ENCODE results near the gene COTL1.
"Not testable (repeated sequence)": the region's sequence is repeated elsewhere in the genome, so short reads cannot be mapped to it uniquely, and the experiment has no call there.

The COTL1 gene

DNA sequence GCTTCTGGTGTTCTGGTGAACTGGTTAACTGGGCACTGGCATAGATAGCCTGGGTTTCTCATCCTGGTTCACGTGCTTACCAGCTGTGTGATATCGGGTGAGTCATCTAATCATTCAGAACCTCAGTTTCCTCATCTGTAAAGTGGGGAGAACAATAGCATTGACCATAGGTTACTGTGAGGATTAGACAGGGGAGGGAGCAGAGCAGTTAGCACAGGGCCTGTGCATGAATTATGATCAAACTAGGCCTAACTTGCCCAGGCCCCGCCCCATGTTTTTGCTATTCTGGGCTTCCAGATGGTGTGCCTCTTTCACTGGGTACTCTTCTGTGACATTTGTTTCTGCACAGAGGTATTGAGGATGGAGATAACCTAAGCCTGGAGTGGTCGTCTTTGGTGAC, 25.8 kb upstream of the COTL1 start:
- no peak for DNase-seq (ENCODE audit: low read depth in 1 of 2, low spot score in 1 of 2)

DNA sequence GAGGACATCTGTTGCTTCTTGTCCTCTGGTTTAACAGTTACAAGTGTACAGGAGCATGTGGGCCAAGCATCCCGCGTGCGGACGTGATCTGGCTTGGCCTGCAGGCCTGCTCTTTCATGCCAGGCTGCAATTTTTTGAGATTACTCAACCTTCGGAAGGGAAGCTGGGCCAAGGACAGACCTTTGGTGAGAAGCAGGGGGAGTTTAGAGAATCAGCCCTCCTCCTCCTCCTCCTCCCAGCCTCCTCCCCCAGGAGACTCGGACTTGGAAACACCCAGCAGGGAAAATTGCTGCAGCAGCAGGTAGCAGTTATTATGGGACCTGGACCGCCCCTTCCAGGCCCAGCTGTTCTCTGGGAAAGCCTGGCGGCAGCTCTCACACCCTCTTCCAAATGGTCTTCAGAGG, 25.3 kb upstream of the COTL1 start:
- no peak for DNase-seq (ENCODE audit: low read depth in 1 of 2, low spot score in 1 of 2)

DNA sequence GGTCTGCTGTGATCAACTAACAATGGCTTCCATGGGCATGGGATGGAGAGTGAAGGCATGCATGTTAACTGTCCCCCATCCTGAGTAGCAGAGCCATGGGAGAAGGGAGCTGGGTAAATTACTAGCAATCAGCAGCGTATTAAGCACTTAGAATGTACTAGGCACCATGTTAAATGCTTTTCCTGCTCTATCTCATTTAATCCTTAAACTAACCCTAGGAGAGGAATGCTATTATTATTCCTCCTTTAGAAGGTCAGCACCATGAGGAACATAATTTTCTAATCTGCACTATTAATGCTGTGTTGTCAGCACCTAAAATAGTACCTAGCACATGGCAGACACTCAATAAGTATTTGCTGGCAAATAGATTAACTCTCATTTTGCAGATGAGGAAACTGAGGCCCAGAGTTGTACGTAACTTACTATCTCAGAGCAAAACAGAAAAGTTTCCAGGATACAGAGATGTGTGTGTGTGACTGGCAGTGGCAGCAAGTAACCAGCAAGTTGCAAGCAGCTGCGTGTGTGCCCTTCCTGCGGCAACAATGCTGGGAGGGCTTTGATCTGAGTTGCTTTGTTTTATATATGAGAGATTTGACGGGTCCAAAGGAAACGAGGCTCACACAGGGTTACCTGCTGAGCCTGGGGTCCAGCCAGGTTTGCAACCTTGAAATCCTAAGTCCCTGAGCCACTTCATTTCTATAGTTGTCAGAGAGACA, 23.9 kb upstream of the COTL1 start:
- no peak for DNase-seq (ENCODE audit: low read depth in 1 of 2, low spot score in 1 of 2)

DNA sequence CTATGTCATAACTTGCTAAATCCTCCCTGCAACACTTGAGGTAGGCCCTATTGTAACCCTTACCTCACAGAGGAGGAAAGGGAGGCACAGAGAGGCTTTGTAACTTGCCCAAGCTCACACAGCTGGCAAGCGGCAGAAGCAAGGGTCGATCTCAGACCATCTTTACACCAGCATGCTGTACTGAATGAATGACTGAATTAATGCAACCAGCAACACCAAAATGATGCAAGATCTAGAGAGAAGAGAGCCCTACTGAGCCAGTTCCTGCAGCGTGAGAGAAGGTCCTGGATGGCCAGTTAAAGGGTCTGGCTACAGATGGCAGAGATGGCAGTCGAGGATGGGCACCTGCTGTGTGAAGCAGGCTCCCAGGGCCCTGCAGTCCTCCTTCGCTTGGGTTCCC, 22.3 kb upstream of the COTL1 start:
- no peak for DNase-seq (ENCODE audit: low read depth in 1 of 2, low spot score in 1 of 2)

DNA sequence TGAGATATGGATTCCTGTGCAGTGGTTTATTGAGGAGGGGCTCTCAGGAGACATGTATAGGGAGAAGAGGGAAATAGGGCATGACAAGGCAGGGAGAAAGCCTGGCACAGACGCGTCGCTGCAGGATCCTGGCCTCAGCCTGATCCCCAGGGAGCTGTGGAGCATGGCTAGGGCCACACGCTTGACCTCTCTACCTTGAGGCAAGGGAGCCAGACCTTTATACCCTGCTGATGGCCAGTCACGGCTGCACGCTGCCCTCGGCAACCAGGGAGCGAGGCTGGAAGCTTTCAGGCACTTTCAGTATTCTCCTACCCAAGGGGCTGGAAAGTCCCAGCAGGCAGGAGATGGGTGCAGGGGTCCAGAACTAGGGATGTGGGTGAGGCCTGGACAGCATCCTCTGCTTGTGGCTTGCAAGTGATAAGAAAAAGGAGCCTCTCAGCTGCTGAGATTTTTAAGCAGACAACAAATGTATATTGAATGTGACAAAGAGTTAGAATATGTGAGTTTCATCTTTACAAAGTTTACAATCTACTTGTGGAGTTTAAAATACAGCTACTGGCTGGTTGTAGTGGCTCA, 20.4 kb upstream of the COTL1 start:
- DNase-seq (ENCODE audit: low read depth in 1 of 2, low spot score in 1 of 2): no peak

DNA sequence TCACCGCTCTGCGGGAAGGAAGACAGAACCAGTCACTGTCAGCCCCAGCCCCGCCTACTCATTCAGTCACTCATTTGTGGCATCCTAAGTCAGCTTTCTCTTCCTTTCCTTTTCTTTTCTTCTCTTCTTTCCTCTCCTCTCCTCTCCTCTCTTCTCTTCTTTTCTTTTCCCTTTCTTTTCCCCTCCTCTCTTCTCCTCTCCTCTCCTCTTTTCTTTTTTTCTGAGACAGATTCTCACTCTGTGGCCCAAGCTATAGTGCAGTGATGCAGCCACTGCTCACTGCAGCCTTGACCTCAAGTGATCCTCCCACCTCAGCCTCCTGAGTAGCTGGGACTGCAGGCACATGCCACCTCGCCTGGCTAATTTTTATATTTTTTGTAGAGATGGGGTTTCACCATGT, 19.8 kb upstream of the COTL1 start:
- no peak for DNase-seq (ENCODE audit: low read depth in 1 of 2, low spot score in 1 of 2)

DNA sequence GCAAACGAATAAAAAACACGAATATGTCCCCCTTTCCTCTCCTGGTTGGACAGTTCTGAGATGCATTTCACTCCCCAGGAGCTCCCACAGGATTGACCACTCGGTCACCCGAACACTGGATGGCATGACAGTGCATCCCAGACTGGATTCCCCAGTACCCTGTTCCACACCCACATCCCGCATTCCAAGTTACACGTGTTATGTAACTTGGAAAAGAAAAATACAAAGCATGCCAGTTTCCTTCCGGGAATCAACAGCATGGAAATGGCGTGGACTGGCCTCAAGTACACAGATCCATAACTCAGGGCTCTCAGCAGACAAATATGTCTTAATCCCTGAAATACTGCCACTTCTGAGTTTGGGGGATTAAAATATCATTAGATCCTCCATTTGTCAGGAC, 17.8 kb upstream of the COTL1 start:
- DNase-seq (ENCODE audit: low read depth in 1 of 2, low spot score in 1 of 2): no peak

DNA sequence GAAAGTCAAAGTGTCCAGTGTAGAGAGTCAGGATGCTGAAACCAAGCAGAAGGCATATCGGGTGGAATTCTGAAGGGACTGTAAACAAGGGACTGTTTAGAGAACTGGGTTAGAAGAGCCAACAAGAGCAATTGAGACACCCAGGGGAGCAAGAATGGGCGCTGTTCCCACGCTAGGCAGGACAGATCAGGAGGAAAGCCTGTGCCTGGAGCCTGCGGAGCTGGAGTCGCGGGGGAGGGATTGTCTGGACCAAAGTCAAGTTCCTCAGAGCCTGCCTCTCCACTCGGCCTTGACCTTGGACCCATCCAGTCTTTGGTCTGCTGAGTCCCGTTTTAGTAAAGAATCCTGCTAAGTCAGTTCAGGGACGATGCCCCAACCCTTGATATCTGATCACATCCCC, 15.7 kb upstream of the COTL1 start:
- DNase-seq (ENCODE audit: low read depth in 1 of 2, low spot score in 1 of 2): no peak

DNA sequence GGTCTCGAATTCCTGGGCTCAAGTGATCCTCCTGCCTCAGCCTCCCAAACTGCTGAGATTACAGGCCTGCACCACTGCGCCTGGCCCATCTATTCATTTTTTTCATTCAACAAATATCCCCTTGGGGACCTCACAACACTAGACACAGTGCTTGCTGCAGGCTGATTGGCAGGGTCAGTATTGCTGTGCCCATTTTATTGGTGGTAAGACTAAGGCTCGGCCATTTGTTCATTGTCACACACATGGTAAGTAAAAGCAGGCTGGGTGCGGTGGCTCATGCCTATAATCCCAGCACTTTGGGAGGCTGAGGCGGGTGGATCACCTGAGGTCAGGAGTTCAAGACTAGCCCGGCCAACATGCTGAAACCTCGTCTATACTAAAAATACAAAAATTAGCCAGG, 15.0 kb upstream of the COTL1 start:
- DNase-seq (ENCODE audit: low read depth in 1 of 2, low spot score in 1 of 2): not testable (repeated sequence)

DNA sequence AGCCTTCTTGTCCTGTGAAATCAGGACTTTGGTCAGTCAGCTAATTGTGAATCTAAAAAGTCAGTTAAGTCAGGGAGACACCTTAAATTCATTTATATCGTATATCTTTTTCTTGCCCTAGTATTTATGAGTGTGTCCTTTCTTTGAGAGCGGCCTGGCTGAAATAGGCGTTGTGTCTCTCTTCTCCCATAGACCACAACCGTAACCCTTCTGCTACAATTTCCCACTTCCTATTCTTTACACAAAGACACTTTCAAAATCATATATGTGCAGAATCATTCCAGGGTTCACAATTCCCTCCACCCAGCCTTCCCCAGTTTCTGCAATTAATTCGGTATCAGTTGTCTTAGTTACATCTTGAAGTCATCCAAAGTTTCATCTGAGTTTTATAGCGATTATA, 14.0 kb upstream of the COTL1 start:
- DNase-seq (ENCODE audit: low read depth in 1 of 2, low spot score in 1 of 2): no peak

DNA sequence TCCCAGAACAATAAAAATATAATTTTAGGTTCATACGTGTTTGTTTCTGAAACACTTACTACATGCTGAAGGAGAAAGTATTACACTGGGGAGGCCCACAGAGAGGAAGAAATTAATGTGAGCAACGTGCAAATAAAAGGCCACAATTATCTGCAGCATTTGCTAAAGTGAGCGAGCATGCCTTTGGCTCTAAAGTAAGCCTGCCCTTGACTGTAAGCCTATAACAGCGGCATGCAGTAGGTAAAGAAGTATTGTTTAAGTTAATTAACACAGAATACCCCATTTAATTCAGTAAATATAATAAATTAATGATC, 13.2 kb upstream of the COTL1 start:
- no peak for DNase-seq (ENCODE audit: low read depth in 1 of 2, low spot score in 1 of 2)

DNA sequence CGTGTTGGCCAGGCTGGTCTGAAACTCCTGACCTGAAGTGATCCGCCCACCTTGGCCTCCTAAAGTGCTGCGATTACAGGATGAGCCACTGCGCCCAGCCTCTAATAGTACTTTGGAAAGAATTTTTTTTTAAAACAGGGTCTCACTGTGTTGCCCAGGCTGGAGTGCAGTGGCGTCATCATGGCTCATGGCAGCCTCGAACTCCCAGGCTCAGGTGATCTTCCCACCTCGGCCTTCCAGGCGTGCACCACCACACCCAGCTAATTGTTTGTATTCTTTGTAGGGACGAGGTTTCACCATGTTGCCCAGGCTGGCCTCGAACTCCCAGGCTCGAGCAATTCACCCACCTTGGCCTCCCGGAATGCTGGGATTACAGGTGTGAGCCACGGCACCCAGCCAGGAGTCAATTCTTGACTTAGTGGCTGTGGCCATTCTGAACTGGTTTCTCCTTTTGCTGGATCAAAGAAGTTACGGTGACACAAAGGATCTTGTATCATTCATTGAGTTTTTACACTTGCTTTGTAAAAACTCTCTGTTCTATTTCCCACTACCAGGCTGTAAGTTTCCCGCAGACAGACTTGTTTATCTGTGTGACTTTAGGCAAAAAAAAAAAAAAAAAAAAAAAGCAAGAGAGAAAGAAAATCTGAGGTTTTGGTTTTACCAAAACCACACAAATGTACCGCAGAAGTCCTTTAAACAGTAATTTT, 12.7 kb upstream of the COTL1 start:
- DNase-seq (ENCODE audit: low read depth in 1 of 2, low spot score in 1 of 2): no peak

DNA sequence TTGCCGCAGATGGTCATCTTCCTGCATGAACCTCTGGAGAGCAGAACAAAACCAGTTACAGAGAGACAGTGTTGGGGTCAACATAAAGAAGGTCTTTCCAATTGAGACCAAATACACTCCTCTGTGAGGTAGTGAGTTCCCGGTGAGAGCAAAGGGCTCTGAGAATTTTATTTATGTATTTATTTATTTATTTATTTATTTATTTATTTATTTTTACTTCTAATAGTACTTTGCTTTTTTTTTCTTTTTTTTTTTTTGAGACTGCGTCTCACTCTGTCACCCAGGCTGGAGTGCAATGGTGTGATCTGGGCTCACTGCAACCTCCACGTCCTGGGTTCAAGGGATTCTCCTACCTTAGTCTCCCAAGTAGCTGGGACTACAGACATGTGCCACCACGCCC, 12.1 kb upstream of the COTL1 start:
- DNase-seq (ENCODE audit: low read depth in 1 of 2, low spot score in 1 of 2): no peak

DNA sequence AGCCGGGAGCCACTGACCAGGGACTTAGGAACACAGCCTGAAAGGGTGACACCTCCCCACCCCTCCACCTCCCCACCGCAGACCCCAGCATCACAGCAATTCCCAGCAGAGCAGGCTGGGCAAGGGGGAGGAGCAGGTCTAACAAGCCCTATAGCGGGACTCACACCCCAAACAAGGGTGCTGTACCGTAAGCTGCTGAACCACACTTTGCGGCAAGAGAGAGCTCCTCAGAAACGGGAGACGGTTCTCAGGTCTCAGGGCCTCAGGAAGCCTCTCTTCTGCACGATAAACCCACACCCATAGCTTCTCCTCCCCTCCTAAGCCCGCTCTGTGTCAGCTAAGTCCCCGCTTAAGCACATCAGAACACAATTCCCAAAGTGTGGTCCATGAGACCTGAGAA, 11.7 kb upstream of the COTL1 start:
- DNase-seq (ENCODE audit: low read depth in 1 of 2, low spot score in 1 of 2): no peak

DNA sequence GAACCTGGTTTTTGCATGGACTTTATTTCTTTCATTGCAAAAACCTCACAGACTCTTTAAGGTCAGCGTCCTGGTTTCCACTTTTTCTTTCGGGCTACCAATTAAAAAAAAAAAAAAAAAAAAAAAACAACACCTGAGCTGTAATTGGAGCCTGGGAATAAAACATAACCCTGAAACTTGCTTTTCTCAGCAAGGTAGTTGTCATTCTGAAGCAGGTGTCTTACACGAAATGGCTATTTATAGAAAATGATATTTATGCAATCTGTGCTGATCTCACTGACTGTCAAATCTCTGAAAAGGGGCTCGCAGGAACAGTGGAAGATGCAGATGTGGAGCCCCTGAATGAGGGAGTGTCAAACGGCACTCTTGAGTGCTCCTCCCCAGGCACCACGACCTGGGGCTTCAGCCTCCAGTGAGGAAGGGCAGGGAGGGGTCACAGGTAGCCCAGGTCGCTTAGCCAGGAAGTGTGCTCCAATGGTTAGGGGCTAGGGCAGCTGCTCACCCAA, 10.4 kb upstream of the COTL1 start:
- DNase-seq (ENCODE audit: low read depth in 1 of 2, low spot score in 1 of 2): no peak

DNA sequence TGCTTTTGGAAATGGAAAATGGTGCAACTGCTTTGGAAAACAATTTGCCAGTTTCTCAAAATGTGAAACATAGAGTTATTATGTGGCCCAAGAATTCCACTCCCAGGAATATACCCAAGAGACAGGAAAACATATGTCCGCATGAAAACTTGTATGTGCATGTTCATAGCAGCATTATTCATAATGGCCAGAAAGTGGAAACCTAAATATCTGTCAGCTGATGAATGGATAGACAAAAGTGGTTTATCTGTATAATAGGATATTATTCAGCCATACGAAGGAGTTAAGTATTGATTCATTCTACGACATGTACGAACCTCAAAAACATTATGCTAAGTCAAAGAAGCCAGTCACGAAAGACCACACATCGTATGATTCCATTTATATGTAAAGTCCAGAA, 7.7 kb upstream of the COTL1 start:
- DNase-seq (ENCODE audit: low read depth in 1 of 2, low spot score in 1 of 2): no peak

DNA sequence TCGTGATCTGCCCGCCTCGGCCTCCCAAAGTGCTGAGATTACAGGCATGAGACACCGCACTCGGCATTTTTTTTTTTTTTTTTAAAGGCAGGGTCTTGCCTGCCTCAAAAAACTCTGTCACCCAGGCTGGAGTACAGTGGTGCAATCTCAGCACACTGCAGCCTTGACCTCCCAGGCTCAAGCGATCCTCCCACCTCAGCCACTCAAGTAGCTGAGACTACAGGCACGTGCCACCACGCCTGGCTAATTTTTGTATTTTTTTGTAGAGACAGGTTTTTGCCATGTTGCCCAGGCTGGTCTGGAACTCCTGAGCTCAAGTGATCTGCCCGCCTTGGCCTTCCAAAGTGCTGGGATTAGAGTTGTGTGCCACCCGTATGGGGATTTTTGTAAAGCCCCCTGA, 3.0 kb upstream of the COTL1 start:
- not testable (repeated sequence) for DNase-seq (ENCODE audit: low read depth in 1 of 2, low spot score in 1 of 2)

DNA sequence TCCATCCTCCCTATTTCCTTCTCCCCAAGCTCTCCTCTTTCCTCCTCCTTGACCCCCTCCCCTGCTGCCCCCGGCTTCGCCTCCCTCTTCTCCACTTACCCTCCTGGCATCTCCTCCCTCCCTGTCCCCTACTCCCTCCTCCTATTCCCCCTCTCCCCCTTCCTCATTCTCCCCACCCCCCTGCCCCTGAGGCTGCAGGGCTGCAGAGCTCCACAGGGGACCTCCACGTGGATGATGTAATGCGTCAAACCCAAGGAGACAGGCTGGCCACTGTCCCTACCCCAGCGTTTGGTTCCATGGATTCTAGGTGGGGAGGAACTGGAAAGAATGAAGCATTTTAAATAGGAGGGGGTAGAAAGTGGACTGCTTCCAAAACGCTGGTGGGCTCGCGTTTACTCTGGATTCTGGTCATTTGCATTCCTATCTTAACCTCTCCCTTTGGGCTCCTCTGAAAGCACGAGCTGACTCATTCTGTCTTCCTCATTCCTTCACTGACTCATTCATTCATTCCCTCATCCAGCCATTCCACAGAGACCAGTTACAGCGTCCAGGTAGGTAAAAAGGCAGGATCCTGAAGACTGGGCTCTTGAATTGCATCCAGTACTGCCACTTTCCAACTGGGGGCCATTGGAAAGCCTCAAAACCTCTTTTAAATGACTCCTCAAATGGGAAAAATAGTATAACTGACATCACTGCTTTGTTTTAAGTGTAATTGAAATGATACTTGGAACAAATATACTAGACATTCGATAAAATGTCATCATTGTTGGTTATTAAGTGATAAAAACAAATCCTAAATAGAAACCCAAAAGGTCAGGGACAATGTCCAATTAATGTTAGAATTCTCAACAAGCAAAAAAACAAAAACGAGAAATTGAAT, 943 bp upstream of the COTL1 start:
- no peak for DNase-seq (ENCODE audit: low read depth in 1 of 2, low spot score in 1 of 2)

DNA sequence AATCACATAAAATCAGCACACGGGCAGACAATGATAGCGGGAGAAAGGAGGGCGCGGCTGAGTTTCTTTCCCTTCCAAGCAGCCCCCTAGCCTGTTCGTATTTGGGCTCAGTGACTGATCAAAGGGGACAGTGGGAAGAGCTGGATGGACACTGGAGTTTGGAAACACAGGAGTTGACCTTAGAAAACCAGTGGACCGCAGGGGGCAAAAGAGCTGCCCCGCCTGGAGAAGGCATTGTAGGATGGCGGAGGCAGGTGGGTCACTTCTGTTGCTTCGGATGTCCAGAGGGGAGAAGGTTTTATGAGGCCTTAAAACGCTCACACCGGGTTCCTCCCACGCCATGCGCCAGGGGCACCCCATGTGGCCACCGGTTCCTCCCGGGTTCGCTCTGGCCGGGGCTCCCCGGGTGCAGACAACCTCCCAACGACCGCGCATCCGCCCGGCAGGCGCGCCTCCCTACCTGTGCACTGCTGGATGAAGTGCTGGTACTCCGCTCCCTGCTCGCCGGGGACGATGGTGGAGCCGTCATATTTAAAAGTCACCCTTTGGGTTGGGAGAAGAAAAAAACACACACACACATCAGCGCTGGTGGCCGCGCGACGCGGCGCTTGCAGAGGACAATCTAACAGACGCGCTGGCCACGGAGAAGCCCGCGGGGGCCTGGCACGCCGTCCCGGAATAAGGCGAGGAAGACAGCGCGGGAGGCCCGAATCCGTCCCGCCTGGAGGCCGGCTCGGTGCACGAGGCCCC, 662 bp downstream of the COTL1 start:
- DNase-seq (ENCODE audit: low read depth in 1 of 2, low spot score in 1 of 2): peak; percentile 26 to 42

DNA sequence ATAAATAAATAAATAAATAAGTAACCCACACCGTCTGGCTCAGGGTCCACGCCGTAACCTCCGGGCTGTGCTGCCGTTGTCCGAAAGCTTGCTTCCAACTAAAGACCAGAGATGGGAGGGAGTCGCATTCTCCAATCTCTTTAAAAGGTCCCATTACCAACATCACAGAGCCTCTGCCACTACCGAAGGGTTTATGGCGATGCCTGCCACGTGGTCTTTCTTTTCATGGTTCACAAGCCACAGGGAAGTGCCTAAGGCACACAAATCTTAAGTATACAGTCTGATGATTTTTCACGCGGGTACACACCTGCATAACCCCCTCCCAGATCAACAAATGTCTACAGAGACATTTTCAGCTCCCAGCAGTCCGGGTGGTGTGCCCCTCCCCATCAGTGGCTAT, 1.4 kb downstream of the COTL1 start:
- DNase-seq (ENCODE audit: low read depth in 1 of 2, low spot score in 1 of 2): no peak
